ENCODE data around the gene GABBR2.
"Not testable (repeated sequence)": the region's sequence is repeated elsewhere in the genome, so short reads cannot be mapped to it uniquely, and the experiment has no call there.

The GABBR2 gene

DNA sequence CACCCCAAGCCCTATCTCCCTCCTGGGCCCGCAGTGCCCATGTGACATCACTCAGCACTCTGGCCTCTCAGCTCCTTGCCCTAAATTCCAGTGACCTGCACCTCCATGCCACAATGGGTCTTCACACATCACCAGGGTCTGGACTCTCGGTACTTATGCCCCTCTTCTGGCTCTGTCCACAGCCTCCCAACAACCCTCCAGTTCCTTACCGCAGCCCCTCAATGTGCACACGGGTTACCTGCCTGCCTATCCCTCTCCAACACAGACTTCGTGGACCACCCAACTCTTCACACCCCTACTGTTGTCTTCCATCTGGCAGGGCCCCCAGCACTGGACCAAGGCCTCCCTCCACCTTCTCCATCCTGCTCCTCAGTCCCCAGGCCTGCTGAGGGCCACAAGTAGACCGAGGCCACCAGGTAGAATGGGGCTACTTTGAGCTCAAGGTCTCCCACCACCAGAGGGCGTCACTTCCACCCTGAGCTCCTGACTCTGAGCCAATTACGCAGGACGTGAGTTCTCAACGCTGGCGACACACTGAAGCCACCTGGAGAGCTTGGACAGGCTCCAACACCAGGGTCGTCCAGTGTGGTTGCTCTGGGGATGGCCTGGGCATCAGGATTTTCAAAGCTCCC is 172.1 kb downstream of the GABBR2 start:
- FAIRE-seq = no peak

DNA sequence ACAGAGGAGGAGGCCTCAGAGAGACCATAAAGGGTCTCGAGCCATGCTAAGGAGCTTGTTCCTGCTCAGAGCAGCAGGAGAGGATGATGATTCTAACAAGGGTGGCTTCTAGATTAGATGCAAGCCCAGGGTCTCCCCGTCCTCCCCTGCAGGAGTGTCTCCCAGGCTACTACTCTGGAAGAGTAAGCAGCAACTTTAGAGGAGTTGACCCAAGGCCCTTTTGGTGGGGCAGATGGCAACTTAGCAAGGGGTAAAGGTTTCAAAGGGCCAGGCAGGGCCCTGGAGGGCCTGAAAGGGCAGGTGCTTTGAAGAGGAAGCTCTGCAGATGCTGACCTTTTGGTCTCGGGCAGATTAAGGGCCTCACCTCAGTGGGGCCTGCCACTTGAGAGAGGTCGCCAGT is 174.9 kb downstream of the GABBR2 start:
- no peak for FAIRE-seq

DNA sequence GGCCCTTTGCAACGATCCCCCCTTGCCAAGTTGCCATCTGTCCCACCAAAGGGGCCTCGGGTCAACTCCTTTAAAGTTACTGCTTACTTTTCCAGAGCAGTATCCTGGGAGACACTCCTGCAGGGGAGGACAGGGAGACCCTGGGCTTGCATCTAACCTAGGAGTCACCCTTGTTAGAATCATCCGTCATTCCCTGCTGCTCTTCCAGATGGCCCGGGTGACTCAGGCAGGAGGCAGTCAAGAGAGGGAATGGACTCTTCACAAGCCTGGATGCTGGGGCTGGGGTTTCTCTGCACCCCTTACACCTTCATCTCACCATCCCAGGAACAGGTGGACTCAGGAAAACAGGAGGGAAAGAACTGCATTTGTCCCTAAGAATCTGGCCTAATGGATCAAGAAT is 175.6 kb downstream of the GABBR2 start:
- FAIRE-seq = no peak

DNA sequence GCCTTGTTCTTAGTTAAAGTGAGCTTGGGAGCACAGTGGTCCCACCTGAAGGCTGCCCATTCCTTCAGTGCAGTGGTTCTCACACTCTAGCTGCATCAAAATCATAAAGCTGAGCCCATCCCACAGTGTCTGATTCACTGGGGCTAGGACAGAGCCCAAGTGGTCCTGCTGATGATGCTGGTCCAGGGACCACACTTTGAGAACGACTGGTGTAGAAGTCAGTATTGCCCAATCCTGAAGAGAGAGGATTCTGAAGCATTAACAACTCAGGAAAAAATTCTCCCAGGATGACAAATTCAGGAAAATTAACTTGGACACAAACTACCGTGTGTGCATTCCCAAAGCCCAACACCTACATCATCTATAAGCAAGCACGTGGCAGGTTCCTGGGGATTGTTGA is 176.2 kb downstream of the GABBR2 start:
- FAIRE-seq = no peak

DNA sequence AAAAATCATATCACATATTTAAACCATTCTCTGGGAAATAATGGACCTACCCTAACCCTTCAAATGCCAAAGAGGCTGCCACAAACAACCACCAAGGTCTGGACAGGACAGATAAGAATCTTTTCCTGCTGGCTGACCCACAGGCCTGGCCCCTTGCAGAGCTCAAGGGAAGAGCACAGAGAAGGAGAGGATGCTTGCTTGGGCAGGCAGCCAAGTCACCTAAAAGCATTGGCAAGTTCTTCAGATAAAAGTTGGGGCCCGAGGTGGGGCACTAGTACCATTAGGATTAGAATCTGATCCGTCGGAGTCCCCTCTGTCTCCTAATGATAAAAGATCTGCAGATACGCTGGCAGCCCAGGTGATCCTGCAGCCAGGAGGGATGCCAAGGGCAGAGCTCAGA is 176.6 kb downstream of the GABBR2 start:
- no peak for FAIRE-seq

DNA sequence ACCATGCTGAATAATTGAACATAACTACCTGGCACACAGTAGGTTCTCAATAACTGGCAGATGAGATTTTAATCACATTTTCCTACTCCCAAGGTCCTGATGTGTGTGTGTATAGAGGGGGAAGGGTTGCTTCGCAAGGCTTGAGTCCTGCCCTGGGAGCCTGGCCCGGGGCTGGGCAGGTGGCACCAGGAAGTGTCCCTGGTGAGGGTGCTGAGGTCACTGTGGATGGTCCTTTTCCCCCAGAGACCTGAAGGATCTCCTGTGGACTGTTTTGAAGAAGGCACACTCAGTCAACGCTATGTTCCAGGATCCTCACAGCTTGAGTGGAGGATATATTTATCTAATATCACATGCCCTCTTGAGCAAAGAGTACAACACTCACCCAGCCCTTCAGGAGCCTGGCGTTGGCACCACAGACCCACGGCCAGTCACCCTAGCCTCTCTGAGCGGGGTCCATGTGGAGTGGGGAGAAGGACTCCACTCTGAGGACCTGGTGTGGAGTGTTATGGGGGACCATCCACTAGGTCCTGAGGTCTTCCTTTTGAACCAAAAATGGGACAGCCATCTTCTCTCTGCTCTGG is 177.8 kb downstream of the GABBR2 start:
- no peak for FAIRE-seq

DNA sequence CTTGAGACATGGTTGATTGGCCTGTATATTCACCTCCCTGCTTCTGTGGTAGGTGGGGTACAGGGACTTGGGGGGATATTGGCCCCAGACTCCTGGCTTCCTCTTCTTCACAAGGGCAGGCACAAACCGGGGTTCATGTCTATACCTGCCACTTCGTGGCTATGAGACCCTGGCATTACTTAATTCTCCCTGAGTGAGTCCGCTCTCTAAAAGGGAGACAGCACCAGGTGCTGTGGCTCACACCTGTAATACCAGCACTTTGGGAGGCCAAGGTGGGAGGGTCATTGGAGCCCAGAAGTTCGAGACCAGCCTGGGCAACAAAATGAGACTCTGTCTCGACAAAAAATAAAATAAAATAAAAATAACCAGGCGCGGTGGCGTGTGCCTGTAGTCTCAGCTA is 178.5 kb downstream of the GABBR2 start:
- FAIRE-seq = no peak

DNA sequence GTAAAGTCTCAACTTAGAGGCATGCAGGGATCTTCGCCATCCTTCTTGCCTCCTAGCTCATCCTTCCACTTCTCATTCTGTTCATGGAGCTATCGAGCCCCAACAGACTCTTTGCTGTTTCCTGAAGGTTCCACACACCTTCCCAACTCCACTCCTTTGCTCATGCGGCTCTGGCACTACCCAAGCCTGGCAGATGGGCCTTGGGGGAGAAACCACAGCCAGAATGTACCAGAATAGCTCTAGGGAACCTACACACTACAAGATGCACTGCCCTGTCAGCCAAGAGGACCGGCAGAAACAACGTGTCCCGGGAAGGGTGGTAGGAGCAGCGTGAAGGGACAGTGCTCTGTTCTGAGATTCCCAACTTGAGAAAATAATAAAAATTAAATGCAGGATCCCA is 178.9 kb downstream of the GABBR2 start:
- FAIRE-seq = no peak

DNA sequence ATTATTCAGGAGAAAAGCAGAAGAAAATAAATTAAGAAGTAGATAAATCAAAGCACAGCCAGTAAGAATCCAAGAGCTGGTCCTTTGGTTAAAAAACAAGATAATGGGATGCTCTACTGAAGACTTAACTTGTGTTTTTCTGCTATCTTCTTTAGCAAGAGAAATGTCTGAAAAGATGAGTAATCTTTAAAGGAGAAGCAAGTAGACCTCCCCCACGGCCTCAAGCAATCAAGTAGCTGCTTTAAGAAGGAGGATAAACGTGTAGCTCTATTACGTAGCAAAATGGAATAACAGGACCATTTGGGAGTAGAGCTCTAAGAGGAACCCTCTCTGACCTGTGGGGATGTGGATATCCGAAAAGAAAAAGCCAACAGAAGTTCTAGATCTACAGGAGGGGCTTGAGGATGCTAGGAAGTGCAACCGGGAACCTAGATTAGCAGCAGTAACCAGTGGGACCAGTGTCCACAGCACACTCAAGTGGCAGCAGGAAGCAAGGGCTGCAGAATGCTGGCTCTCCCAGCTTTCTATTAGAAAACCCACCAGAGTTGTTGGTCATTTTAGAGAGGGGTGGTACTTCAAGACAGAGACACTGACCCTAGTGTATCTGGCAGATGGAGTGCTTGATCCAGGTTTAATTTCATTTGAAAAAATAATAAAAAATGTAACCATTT is 185.4 kb downstream of the GABBR2 start:
- no peak for FAIRE-seq

DNA sequence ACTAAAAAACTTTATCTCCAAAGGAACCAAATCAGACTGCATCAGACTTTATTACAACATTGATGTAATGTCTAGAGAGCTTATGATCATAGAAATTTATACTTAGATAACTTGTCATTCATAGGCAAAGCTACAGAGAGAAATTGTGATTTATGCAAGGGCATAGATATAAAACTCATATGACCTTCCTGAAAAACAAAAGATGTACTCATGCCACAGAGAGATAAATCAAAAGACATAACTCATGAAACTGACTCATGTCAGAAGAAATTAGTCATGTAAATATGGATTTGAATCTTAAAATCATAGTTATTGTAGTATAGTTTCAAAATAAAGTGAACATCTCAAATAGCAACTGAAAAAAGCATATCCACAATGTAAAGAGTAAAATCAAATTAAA is 186.2 kb downstream of the GABBR2 start:
- no peak for FAIRE-seq

DNA sequence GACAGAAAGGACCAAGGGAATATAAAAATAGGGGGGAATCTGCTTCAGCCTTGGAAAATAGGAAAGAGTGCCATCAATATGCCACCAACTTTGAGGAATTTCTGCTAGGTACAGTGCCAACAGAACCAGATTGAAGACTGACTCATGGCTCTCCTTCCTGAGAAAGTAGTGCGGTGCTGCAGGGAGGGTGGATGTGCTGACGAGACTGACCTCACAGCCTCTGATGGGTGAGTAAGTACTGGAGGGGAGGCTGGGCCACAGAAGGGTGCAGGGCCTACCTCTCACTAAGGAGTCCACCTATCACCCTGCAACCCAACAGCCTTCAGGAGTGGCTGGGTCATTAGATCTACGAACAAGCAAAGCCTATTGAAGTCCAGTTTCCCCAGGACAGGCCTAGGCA is 187.6 kb downstream of the GABBR2 start:
- FAIRE-seq = no peak

DNA sequence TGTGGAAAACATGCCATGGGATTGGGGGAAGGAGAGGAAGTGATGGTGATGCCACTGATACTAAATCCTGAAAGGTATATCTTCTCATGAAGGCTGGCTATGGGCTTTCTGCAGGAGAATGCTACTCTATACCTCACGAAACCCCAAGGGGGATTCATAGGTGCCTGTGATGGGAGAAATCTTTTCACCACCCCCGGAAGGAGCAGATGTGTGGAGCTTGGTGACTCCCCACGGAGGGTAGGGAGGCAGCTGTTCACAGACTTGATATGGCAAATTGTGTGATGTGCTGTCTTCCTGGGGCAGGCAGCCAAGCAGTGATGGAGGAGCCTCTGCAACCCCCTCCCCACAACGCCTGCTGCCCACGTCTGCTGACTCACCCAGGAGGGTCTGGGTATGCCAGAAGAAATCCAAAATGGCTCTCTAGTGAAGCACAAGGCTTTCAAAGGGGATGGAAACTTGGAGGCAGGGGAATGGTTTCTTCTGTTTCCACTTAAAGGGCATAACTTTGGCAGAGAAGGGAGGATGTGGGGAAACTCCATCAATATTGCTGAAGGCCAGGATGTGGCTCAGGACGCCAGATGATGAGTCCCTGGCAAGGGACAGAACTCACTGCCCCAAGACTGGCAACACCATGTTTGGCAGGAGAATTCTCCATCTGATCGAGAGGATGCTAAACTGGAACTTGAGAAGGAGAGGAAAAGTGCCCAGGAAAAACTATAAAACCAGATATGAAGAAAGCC is 188.3 kb downstream of the GABBR2 start:
- no peak for FAIRE-seq

DNA sequence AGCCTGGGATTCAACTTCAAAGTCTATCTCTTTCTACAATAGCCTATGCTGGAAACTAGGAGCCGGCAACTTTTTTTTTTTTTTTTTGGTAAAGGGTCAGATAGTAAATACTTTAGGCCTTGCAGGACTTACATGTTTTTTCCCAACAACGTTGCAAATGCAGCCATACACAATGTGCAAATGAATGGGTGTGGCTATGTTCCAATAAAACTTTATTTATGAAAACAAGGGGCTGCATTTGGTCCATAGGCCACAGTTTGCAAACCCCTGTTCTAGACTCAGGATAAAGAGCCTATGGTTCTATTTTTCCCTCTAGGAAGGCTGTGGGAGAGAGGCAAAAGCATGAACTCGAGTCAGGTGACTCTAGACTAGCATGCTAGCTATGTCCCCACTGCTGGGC is 189.1 kb downstream of the GABBR2 start:
- no peak for FAIRE-seq

DNA sequence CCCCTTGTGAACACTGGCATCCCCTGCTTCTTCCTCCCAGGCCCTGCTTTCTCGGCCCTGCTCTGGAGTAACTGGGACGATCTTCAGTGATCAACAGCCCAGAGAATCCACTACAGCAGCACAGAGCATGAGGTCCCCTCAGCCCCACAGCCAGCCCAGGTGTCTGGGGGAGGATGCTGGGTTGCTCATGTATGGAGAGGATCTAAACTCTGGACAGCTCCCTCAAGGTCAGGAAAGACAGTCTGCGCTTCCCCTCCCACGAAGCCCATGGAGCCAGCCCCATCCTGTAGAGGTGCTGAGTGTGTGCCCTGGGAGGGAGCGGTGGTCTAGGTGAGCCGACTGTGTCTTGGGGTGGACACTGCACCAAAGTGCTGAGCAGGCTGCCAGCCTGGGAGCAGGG is 190.2 kb downstream of the GABBR2 start:
- no peak for FAIRE-seq

DNA sequence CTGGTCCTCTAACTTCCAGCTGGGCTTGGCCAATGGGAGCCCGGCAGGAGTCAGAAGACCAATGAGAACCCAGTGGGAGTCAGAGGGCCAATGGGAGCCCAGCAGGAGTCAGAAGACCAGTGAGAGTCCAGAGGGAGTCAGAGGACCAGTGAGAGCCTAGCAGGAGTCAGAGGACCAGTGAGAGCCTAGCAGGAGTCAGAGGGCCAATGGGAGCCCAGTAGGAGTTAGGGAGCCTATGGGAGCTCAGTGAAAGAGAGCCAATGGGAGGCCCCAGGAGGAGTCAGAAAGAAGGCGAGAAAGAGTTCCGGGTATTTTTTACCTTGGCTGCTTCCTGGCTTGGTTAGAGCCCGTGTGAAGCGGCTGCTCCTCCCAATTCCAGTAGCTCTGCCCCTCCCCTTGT is 191.0 kb downstream of the GABBR2 start:
- FAIRE-seq = no peak

DNA sequence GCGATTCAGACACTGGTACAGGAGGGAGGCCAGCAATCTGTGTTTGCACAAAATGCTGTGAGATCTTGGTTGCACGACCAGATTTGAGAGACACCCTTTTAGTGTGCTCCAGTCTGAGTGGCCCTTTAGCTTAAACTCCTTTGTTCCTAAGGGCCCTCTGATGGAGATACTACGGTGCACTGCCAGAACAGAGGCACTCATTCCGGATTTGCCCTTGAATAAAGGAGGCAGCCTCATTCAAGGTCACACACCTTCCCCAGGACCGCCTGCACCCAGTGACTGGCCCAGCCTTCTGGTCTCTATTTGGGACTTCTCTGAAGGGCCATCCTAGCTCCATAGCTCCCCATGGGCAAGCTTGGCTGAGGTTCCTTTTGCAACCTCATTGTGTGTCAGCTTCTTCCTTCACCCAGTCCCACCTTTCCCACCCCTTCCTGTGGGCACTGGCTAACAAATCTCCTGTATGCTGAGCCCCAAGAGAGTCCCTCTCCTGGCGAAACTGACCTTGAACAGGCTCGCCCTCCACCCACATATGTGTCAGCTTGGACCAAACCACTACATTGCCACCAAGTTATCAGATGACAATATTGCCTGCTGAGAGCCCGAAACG is 191.7 kb downstream of the GABBR2 start:
- no peak for FAIRE-seq

DNA sequence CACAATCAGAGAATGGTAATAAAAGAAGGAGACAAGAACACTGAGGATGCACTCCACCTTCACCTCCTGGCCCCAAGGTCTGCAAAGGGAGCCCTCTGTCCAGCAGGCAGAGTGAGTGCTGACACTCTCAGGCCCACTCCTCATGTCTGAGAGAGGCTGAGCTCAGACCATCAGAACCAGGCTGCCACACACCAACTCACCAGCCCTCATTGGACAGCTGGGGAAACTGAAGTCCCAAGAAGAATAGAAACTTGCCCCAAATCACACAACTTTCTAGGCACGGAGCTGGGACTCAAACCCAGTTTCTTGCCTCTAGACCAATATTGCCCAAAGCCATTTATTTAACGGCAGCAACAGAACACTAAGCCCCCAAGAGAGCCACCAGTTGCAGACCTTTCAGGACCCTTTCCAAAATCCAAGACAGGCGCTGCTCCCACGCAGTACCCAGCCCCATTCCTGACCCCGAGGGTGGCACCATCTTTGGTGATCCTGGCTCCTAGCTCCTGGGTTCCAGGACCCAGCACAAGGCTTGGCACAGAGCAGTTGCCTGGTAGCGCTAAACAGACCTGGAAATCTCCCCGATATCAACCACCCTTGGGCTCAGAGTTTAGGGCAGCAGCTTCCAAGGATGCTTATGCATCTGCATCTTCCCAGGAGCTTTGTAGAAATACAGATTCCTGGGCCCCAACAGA is 192.4 kb downstream of the GABBR2 start:
- FAIRE-seq = no peak

DNA sequence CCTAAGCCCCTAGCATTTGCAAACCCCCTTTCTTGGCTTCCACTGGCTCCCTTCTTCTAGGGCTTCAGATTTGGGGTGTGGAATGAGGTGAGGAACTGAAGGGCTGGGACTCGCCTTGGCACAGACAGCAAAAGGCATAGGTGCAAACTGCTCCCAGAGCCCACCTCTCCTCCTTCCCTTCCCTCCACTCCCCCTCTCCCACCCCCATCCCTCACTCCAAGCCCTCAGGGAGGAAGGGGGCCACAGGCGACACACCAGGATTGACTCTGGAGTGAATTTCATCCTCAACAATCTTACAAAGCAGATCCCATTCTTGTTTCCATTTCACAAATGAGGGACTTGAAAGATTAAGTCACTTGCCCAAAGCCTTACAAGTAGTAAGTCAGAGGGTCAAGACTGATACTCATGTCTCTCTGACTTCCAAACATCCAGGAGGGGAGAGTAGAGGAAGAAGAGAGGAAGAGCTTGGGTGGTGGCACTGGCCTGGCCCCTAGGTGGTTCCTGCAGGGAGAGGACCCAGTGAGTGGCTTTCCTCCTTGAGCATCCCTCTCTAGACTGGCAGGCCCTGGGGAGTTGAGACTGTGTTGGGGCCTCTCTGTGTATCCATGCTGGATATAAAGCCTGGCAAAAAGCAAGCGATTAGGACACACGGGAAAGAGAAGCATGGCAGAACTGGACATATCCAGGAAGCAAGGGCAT is 193.1 kb downstream of the GABBR2 start:
- FAIRE-seq = no peak

DNA sequence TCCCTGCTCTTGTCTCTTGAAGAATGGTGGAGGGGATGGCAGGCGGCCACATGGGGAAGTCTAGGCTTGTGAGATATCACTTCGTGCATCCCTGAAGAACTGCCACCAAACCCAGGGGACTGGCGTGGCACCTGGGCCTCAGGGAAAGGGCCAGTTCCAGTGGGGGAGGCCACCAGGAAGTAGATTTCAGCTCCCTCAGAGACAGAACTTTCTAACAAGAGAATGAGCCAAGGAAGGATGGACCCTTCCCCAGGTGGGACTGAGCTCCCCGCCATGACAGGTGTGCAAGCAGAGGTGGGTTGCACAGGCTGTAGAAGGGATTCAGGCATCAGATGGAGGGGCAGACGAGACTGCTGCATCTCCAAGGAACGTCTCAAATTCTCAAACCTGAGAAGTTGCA is 193.9 kb downstream of the GABBR2 start:
- FAIRE-seq = no peak

DNA sequence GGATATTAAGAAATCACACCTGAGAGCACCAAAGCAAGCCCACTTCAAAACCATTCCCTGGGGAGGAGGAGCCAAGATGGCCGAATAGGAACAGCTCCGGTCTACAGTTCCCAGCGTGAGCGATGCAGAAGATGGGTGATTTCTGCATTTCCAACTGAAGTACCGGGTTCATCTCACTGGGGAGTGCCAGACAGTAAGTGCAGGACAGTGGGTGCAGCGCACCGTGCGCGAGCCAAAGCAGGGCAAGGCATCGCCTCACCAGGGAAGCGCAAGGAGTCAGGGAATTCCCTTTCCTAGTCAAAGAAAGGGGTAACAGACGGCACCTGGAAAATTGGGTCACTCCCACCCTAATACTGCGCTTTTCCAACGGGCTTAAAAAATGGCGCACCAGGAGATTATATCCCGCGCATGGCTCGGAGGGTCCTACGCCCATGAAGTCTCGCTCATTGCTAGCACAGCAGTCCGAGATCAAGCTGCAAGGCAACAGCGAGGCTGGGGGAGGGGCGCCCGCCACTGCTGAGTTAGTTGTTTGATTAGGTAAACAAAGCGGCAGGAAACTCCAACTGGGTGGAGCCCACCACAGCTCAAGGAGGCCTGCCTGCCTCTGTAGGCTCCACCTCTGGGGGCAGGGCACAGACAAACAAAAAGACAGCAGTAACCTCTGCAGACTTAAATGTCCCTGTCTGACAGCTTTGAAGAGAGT is 200.4 kb downstream of the GABBR2 start:
- not testable (repeated sequence) for FAIRE-seq

DNA sequence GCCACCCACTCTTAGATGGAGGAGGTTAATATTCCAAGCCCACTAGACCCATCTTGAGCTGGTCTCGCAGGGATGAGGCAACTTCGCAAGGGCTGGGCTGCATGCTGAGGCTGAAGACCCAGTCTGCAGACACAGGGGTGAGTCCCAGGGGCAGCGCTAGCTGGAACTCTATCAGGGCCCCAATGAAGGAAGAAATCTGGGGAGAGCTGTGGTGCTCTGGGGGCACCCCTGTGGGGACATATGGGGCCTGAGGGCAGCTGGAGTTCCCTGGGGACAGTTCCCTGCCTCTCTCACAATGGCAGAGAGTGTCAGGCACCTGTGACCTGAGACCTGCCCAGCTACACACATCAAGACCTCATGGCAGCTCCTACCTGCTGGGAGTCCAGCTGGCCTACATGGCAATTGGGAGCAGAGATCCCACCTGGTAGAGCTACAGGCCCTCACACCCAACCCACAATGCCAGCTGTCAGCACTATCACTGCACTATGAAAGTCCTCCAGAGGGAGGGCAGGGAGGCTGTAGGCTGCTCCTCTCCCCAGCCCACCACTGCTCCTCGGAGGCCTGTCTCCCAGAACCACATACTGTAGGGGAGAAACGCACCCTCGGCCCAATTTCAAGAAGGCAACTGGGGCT is 202.2 kb downstream of the GABBR2 start:
- FAIRE-seq = no peak

Measured in colon (tissue), 2 donors.